Activated naive CD4-positive, alpha-beta T cell treated with anti-CD3 and anti-CD28 coated beads, Interleukin-2, amount 50 U/mL, for 24 hours (primary cell): ENCODE results near the gene INTS11.

Source experiments
- H3K27ac Mint-ChIP-seq: one replicate; pipeline ENCODE4 v1.8.0; 2021; ENCODE audit warnings: mild to moderate bottlenecking, mixed read lengths
- H3K27me3 Mint-ChIP-seq: one replicate; pipeline ENCODE4 v1.8.0; 2021; ENCODE audit warnings: mixed read lengths
- H3K36me3 Mint-ChIP-seq: one replicate; pipeline ENCODE4 v1.8.0; 2021; ENCODE audit warnings: mixed read lengths
- H3K4me1 Mint-ChIP-seq: one replicate; pipeline ENCODE4 v1.8.0; 2021; ENCODE audit warnings: mixed read lengths
- H3K4me3 Mint-ChIP-seq: one replicate; pipeline ENCODE4 v1.8.0; 2021; ENCODE audit warnings: mild to moderate bottlenecking, mixed read lengths
- H3K9me3 Mint-ChIP-seq: one replicate; pipeline ENCODE4 v1.8.0; 2021; ENCODE audit warnings: mixed read lengths

Gene INTS11

DNA sequence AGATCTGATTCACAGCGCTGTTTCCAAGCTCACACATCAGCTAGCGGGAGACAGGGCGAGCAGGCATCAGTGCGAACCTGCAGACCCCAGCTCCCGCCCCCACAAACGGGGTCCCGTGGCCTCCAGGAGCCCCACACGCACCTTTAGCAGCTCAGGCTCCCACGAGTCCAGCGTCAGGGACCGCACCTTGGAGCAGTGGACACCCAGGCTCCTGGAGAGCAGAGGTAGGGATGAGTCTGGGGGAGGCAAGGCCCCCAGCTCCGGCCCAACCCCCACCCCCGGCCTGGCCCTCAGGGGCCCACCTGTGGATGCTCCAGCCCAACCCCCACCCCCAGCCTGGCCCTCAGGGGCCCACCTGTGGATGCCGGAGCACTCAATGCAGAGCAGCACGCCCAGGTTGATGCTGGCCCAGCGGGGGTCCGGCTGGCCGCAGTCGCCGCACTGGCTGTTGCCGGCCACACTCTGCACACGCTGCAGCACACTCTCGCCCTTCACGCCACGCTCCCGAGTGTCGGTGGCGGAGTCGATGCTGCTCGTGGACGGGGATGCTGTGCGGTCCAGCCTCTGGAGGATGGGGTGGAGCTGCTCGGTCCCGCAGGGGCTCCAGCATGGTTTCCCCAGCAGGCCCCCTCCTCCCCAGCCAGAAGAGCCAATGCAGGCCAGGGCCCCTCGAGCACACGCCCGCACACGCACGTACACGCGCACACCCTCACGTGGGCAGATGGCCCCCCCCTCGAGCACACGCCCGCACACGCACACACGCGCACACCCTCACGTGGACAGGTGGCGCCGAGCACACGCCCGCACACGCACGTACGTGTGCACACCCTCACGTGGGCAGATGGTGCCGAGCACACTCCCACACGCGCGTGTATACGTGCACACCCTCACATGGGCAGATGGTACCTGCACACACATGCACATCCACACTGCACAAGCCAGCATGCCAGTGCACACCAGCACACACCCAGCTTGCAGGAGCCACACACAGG lies 28.1 kb downstream of the INTS11 start:
- Mint-ChIP-seq H3K4me1 (no peaks in the 10 kb centered on the region), H3K27ac (no peak overlapping the region), H3K27me3 (no peaks in the 10 kb centered on the region), H3K4me3 (no peak overlapping the region), H3K9me3 (no peaks in the 10 kb centered on the region), H3K36me3 (no peaks in the 10 kb centered on the region)

DNA sequence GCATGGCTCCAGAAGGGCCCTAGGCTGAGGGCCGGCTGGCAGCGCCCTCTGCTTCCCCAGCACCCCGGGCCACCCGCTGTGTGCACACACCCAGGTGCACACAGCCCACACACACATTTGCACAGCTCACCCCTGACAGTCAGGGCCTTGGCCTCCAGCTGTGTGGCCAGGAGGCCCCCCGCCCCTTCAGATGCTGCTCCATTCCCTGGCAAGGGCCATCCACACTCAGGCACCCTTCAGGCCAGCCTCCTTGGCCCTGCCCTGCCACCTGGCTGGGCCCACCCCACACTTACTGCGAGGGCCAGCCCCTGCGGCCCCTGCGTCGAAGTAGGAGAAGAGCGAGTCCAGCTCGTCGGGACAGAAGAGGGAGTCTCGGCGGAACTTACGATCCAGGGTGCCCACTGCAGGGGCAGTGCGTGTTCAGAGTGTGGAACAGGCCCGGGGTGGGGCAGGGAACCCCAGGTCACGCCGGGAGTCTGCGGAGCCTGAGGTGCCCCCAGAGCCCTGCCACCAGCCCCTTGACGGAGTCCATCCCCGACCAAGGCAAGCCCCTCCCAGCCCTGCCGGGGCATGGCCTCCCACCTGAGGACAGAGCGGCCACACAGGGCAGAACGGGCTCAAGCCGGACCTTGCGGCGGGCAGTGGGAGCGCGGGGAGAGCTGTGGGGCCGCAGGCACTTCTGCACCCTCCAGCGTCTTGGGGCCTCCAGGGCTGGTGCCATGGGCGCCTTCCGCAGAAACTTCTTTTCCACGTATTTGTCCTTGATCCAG lies 29.1 kb downstream of the INTS11 start:
- no peaks in the 10 kb centered on the region for H3K36me3 Mint-ChIP-seq
- H3K9me3 Mint-ChIP-seq, result no peaks in the 10 kb centered on the region
- no peaks in the 10 kb centered on the region for H3K27me3 Mint-ChIP-seq
- no peak overlapping the region for H3K27ac Mint-ChIP-seq
- H3K4me1 Mint-ChIP-seq, result no peaks in the 10 kb centered on the region
- H3K4me3 Mint-ChIP-seq, result no peak overlapping the region

DNA sequence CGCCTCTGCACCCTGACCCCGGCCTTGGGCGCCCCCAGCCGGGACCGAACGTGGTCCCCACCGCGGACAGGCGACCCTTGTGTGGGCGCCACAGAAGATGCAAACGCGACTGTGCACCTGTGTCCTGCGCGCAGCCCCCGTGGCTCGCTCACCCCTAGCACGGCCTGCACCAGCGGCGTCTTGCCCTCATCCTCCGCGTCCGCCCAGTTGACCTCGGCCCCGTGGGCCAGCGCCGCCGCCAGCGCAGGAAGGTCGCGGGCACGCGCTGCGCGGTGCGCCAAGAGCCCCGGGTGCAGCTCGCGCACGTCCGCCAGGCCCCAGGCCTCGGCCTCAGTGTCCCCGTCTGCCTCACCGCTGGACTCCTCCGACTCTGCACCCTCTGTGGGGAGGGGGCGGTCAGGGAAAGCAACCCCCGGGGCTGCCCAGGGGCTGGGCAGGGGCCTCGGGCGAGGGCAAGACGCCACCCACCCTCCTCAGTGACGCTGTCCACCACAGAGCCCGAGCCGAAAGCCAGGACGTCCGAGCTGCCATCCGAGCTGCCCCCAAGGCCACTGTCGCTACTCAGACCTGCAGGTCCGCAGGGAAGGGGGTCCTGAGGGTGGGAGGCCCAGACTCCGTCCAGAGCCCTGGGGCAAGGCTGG lies 30.1 kb downstream of the INTS11 start:
- Mint-ChIP-seq H3K4me1 (no peaks in the 10 kb centered on the region), H3K9me3 (no peaks in the 10 kb centered on the region), H3K27me3 (no peaks in the 10 kb centered on the region), H3K27ac (no peak overlapping the region), H3K4me3 (no peak overlapping the region), H3K36me3 (no peaks in the 10 kb centered on the region)

DNA sequence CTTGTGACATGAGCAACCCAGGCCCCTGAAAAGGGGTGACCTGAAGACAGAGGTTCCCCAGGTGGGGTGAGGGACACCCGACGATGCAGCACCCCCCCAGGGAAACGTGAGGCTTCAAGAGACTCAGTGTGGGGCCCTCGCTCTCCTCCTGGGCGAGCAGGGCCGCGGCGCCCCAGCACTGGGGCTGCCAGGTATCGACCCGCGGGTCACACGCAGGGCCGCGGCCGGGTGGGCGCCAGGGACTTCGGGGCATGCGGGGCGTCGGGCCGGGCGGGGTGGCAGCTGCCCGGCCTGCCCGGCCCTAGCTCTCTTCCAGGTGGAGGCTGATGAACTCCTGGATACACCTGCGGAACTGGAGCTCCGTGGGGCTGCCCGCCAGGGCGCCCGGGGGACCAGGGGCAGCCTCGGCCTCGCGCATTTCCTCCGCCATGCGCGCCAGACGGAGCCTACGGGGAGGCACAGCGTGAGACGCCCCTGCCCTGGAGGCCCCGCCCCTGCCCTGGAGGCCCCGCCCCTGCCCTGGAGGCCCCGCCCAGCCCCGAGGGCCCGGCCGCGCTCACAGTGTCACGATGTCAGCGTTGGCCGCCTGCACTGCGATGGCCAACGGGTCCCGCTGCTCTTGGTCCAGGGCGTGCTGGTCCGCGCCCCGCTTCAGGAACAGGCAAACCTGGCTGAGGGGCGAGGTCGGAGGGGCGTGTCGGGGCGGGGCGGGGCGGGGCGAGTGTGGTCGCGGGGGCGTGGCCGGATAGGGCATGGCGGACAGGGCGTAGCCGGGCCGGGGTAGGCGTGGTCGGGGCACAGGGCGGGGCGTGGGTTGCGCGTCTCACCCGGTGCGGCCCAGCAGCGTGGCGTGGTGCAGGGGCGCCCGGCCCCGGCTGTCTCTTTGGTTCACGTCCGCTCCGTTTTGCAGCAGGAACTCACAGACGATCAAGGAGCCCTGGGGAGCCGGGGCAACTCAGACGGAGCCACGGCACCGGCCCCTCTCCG lies 30.9 kb downstream of the INTS11 start:
- no peaks in the 10 kb centered on the region for H3K36me3 Mint-ChIP-seq
- no peak overlapping the region for H3K4me3 Mint-ChIP-seq
- no peaks in the 10 kb centered on the region for H3K27me3 Mint-ChIP-seq
- H3K27ac Mint-ChIP-seq, result no peak overlapping the region
- H3K4me1 Mint-ChIP-seq, result no peaks in the 10 kb centered on the region
- no peaks in the 10 kb centered on the region for H3K9me3 Mint-ChIP-seq

DNA sequence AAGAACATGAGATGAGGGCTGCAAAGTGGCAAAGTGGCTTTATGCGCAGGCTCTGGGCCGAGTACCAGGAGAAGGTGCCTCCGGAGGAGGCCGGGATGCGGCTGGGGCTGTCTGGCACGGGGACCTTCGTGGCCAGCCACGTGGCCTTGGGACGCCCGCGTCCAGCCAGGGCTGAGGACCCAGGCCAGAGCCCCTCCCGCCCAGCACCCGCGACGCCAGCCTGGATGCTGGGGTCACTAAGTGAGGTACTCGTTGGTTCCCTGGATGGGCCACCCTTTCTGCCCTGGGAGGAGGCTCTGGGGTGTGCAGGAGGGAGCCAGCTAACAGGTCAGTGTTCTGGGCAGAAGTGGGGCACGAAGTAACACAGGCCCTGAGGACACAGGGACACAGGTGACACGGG lies 31.6 kb downstream of the INTS11 start:
- no peaks in the 10 kb centered on the region for H3K9me3 Mint-ChIP-seq
- no peaks in the 10 kb centered on the region for H3K36me3 Mint-ChIP-seq
- H3K4me1 Mint-ChIP-seq, result no peaks in the 10 kb centered on the region
- no peak overlapping the region for H3K27ac Mint-ChIP-seq
- H3K27me3 Mint-ChIP-seq, result no peaks in the 10 kb centered on the region
- no peak overlapping the region for H3K4me3 Mint-ChIP-seq

DNA sequence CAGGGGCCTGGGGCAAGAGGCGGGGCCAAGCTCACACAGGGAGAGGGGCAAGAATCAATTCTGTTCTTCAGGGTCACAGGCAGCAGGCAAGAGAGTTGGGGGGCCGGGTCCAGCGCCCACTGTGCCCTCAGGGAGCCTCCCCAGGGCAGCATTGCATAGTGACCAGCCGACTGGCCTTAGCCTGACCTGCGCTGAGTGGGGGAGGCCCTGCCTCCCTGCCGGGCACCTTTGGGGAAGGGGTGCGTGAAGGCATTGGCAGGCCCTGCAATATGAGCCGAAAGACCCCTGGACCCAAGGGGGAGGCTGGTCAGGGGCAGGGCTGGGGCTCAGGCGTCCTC lies 32.0 kb downstream of the INTS11 start:
- Mint-ChIP-seq H3K27me3 (no peaks in the 10 kb centered on the region), H3K9me3 (no peaks in the 10 kb centered on the region), H3K27ac (no peak overlapping the region), H3K4me1 (no peaks in the 10 kb centered on the region), H3K36me3 (no peaks in the 10 kb centered on the region), H3K4me3 (no peak overlapping the region)

DNA sequence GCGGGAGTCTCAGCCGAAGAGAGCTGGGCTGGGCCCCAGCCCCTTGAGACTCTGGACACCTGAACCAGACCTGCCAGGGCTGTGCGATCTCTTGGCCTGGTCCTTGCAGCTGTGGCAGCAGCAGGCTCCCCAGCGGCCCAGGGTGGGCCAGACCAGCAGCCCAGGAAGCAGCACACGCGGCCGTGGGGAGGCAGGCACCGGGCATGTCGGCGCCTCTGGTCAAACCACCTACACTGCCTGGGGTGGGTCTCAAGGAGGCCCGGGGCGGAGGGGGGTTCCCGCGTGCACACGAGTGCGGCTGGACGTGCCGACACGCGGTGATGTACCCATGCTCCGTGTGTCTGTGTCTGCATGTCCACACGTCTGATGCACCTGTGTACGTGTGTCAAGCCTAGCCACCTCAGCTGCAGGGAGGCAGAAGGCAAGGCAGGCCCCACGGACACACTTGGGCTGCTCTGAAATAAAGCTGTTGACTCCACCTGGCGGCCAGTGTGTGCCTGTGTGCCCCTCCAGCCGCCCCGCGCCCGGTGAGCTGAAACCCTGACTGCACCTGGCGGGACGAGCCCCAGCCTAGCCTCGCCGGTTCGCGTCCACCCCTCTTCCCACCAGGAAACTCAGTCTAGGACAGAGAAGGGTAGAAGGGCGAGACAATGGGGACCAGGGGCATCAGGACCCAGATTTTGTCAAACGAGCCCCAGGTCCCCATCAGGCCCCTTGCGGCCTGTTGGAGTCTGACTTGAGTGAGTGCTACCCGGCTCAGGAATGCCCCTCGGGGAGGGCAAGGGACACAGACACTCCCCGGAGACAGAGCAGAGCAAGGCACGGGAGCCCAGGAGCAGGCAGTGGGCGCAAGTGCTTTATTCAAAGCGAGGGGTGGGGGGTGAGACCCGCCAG lies 32.7 kb downstream of the INTS11 start:
- no peak overlapping the region for H3K27ac Mint-ChIP-seq
- no peaks in the 10 kb centered on the region for H3K9me3 Mint-ChIP-seq
- H3K4me3 Mint-ChIP-seq, result no peak overlapping the region
- H3K36me3 Mint-ChIP-seq, result no peaks in the 10 kb centered on the region
- H3K4me1 Mint-ChIP-seq, result no peaks in the 10 kb centered on the region
- H3K27me3 Mint-ChIP-seq, result no peaks in the 10 kb centered on the region

DNA sequence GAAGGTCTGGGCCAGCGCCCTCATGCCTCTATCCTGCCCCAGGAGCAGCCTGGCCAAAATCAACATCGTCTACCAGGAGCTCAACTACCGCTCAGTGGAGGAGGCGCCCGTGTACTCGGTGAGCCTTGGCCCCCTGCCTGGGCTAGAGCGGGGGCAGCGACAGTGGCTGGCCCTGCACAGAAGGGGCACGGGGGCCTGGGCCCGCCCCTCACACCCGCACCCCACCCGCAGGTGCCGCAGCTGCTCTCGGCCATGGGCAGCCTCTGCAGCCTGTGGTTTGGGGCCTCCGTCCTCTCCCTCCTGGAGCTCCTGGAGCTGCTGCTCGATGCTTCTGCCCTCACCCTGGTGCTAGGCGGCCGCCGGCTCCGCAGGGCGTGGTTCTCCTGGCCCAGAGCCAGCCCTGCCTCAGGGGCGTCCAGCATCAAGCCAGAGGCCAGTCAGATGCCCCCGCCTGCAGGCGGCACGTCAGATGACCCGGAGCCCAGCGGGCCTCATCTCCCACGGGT lies 33.4 kb downstream of the INTS11 start:
- H3K36me3 Mint-ChIP-seq, result no peaks in the 10 kb centered on the region
- no peak overlapping the region for H3K27ac Mint-ChIP-seq
- H3K4me1 Mint-ChIP-seq, result no peaks in the 10 kb centered on the region
- H3K27me3 Mint-ChIP-seq, result no peaks in the 10 kb centered on the region
- H3K4me3 Mint-ChIP-seq, result no peak overlapping the region
- no peaks in the 10 kb centered on the region for H3K9me3 Mint-ChIP-seq

DNA sequence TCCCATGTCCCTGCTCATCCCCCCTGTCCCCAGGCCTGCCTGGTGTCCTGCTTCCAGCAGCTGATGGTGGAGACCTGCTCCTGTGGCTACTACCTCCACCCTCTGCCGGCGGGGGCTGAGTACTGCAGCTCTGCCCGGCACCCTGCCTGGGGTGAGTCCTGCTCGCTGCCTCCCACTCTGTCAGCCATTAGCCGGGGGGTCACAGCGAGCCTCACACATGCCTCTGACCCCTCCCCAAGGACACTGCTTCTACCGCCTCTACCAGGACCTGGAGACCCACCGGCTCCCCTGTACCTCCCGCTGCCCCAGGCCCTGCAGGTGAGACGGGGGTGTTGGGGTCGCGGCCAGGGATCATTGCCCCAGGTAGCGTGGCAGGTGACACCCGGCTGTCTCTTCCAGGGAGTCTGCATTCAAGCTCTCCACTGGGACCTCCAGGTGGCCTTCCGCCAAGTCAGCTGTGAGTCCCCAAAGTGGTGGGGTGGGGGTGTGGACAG lies 34.2 kb downstream of the INTS11 start:
- Mint-ChIP-seq H3K27ac (no peak overlapping the region), H3K9me3 (no peaks in the 10 kb centered on the region), H3K36me3 (no peaks in the 10 kb centered on the region), H3K4me3 (no peak overlapping the region), H3K27me3 (no peaks in the 10 kb centered on the region), H3K4me1 (no peaks in the 10 kb centered on the region)

DNA sequence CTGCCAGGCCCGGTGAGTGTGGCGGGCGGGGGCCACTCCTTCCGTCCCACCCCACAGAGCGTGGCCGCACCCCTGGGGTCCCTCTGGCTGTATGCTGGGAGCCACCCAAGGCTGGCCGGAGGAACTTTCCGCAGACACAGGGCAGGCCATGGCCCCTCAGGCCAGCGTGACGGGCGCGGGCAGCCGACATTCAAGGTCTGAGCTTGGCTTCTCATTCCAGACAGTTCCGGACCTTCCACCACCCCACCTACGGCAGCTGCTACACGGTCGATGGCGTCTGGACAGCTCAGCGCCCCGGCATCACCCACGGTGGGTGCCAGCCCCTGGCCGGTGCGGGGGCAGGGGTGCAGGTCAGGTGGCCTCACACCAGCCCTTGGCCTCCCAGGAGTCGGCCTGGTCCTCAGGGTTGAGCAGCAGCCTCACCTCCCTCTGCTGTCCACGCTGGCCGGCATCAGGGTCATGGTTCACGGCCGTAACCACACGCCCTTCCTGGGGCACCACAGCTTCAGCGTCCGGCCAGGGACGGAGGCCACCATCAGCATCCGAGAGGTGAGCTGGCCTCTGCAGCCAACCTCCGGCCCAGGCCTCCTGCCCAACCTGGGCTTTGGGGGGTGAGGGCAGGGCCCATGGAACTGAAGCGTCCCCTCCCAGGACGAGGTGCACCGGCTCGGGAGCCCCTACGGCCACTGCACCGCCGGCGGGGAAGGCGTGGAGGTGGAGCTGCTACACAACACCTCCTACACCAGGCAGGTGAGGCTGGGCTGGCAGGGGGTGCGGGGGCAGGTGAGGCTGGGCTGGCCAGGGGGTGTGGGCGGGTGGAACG lies 37.0 kb downstream of the INTS11 start:
- no peak overlapping the region for H3K4me3 Mint-ChIP-seq
- H3K27me3 Mint-ChIP-seq, result no peaks in the 10 kb centered on the region

DNA sequence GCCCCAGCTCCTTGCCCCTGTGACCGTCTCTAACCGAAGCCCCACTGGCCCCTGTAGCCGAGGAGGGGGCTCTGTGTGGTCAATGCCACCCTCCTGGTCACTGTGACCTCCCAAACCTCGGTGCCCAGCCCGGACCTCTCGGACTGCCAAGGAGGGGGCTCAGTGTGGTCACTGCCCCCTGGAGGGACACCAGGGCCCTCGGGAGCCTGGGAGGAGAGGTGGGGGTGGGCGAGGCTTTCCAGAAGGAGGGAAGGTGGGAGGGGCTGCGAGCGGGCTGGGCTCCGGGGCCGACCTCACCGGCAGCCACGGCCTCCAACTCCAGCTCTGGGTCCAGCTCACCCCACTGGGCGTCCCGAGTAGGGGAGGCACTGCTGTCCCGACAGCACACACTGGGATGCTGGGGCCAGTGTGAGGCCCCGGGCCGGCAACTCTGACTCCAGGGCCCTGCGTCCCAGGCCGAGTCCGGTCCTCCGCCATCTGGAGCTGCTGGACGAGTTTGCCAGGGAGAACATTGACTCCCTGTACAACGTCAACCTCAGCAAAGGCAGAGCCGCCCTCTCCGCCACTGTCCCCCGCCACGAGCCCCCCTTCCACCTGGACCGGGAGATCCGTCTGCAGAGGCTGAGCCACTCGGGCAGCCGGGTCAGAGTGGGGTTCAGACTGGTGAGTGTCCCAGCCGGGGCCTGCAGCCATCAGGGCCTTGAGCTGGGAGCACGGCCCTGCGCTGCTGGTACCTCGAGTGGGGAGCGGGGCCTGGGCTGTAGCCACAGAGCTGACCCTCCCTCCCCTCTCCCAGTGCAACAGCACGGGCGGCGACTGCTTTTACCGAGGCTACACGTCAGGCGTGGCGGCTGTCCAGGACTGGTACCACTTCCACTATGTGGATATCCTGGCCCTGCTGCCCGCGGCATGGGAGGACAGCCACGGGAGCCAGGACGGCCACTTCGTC lies 37.9 kb downstream of the INTS11 start:
- no peak overlapping the region for H3K27ac Mint-ChIP-seq
- H3K4me3 Mint-ChIP-seq, result no peak overlapping the region
- no peaks in the 10 kb centered on the region for H3K4me1 Mint-ChIP-seq
- H3K36me3 Mint-ChIP-seq, result no peaks in the 10 kb centered on the region
- H3K27me3 Mint-ChIP-seq, result no peaks in the 10 kb centered on the region
- H3K9me3 Mint-ChIP-seq, result no peaks in the 10 kb centered on the region

More for the DNA sequence above, 37.0 kb downstream of the INTS11 start:
- H3K4me1 Mint-ChIP-seq, result no peaks in the 10 kb centered on the region
- no peaks in the 10 kb centered on the region for H3K9me3 Mint-ChIP-seq
- H3K36me3 Mint-ChIP-seq, result no peaks in the 10 kb centered on the region
- H3K27ac Mint-ChIP-seq, result no peak overlapping the region

DNA sequence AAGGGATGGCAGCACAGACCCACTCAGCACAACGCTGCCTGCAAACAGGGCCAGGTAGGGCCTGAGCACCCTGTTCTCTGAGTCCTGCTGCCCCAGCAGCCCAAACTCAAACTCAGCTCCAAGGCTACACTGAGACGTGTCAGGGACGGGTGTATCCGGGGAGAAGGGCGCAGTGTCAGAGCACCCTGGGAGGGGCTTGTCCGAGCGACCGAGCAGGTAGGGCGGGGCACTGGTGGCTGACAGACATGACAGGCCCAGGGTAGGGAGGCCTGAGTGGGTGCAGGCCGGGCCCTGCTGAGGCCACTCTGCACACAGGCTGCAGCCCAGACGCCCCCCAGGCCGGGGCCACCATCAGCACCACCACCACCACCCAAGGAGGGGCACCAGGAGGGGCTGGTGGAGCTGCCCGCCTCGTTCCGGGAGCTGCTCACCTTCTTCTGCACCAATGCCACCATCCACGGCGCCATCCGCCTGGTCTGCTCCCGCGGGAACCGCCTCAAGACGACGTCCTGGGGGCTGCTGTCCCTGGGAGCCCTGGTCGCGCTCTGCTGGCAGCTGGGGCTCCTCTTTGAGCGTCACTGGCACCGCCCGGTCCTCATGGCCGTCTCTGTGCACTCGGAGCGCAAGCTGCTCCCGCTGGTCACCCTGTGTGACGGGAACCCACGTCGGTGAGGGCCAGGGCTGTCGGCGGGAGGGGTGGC lies 38.7 kb downstream of the INTS11 start:
- H3K9me3 Mint-ChIP-seq, result no peaks in the 10 kb centered on the region
- no peaks in the 10 kb centered on the region for H3K4me1 Mint-ChIP-seq
- no peaks in the 10 kb centered on the region for H3K27me3 Mint-ChIP-seq
- no peaks in the 10 kb centered on the region for H3K36me3 Mint-ChIP-seq
- H3K4me3 Mint-ChIP-seq, result no peak overlapping the region
- H3K27ac Mint-ChIP-seq, result no peak overlapping the region
